Cardiac muscle cell (in vitro differentiated cells and primary cell): ENCODE data around the gene OBP2B. TPM values are rescaled to one million over a fixed set of nuclear protein-coding genes. Genes with fewer than 3 reads are reported as not detected.

Experiments used
- DNase-seq, 2 donors: peaks; one replicate each; pipeline versions ENCODE4 v3.0.0 to v3.0.0-alpha.2; 2010 to 2017; ENCODE audit warnings: low read depth in 1 of 2, low spot score in 1 of 2
- H3K27ac ChIP-seq: fragments of 200-600 bp; sonication (generic); 2 replicates; pipeline ENCODE4 v1.5.1; 2016
- H3K27me3 ChIP-seq: fragments of 200-600 bp; sonication (generic); 2 replicates; pipeline ENCODE4 v1.6.0; 2016; ENCODE audit warnings: control low read depth
- H3K36me3 ChIP-seq: fragments of 200-600 bp; sonication (generic); 2 replicates; pipeline ENCODE4 v1.5.1; 2016; ENCODE audit warnings: control low read depth
- H3K4me1 ChIP-seq: fragments of 200-600 bp; sonication (generic); 2 replicates; pipeline ENCODE4 v1.8.1; 2017; ENCODE audit warnings: low read depth, mild to moderate bottlenecking, mixed run types
- H3K4me3 ChIP-seq: fragments of 200-600 bp; sonication (generic); 2 replicates; pipeline ENCODE4 v1.5.1; 2016; ENCODE audit warnings: mild to moderate bottlenecking
- H3K9me3 ChIP-seq: fragments of 200-600 bp; sonication (generic); 2 replicates; pipeline ENCODE4 v1.5.1; 2017; ENCODE audit warnings: low read depth, mild to moderate bottlenecking, control low read depth
- polyA plus RNA-seq: library from polyadenylated mRNA; unstranded; fragments of >200 nt; fragmentation: Nextera tagmentation; extraction: Ambion mirVana; gene quantifications from 2 replicates; pipeline ENCODE4 v1.2.1, GENCODE V29; 2016
- total RNA-seq: library from RNA; depleted of rRNA; stranded (reverse); fragments of >200 nt; gene quantifications from 2 replicates; pipeline ENCODE4 v1.2.3, GENCODE V29; 2016
- TF ChIP-seq, protein P1 (sequence below): IDR thresholded peaks from 2 replicates; pipeline ENCODE4 v1.5.1; 2012; ENCODE audit warnings: low read depth, mild to moderate bottlenecking, low read length

Gene OBP2B
- total and polyA plus RNA-seq, 2 experiments from 2014 or later: 0.35 TPM; not detected in 1

DNA sequence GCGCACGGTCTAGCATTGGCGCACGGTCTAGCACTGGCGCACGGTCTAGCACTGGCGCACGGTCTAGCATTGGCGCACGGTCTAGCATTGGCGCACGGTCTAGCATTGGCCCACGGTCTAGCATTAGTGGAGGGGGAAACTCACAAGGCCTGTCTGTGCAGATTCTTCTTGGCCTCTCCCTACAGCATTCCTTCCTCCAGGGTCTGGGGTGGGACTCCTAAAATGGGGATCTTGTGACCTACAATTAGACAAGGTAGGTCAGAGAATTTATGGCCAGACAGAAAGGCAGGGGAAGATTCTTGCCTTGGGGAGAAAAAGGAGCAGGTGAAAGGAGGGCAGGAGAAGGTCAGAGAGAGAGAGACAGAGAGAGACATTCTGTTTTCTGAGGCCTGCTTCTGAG is 39.9 kb downstream of the OBP2B start:
- DNase-seq: no peak
- Histone ChIP-seq H3K4me3 (no peak overlapping the region), H3K27me3 (no peaks in the 10 kb centered on the region), H3K27ac (no peak overlapping the region), H3K9me3 (no peaks in the 10 kb centered on the region), H3K4me1 (no peaks in the 10 kb centered on the region), H3K36me3 (no peaks in the 10 kb centered on the region)
- TF ChIP-seq, protein P1, sequence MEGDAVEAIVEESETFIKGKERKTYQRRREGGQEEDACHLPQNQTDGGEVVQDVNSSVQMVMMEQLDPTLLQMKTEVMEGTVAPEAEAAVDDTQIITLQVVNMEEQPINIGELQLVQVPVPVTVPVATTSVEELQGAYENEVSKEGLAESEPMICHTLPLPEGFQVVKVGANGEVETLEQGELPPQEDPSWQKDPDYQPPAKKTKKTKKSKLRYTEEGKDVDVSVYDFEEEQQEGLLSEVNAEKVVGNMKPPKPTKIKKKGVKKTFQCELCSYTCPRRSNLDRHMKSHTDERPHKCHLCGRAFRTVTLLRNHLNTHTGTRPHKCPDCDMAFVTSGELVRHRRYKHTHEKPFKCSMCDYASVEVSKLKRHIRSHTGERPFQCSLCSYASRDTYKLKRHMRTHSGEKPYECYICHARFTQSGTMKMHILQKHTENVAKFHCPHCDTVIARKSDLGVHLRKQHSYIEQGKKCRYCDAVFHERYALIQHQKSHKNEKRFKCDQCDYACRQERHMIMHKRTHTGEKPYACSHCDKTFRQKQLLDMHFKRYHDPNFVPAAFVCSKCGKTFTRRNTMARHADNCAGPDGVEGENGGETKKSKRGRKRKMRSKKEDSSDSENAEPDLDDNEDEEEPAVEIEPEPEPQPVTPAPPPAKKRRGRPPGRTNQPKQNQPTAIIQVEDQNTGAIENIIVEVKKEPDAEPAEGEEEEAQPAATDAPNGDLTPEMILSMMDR: no peak

DNA sequence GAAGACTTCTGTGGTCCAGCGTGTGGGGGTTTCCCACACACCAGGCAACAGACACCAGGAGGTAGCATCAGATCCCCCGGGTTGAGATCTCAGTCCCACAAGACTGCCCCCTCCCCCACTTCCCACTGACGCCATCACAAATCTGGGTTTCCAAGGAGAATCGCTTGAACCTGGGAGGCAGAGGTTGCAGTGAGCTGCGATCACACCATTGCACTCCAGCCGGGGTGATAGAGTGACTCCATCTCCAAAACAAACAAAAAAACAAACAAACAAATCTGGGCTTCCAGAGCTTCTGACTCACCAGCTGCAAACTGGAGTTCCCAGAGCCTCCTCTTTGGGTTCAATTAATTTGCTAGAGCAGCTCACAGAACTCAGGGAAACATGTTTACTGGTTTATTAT is 40.6 kb downstream of the OBP2B start:
- TF ChIP-seq, protein P1: no peak
- Histone ChIP-seq H3K4me1 (no peaks in the 10 kb centered on the region), H3K36me3 (no peaks in the 10 kb centered on the region), H3K27me3 (no peaks in the 10 kb centered on the region), H3K27ac (no peak overlapping the region), H3K9me3 (no peaks in the 10 kb centered on the region), H3K4me3 (no peak overlapping the region)
- DNase-seq: no peak

DNA sequence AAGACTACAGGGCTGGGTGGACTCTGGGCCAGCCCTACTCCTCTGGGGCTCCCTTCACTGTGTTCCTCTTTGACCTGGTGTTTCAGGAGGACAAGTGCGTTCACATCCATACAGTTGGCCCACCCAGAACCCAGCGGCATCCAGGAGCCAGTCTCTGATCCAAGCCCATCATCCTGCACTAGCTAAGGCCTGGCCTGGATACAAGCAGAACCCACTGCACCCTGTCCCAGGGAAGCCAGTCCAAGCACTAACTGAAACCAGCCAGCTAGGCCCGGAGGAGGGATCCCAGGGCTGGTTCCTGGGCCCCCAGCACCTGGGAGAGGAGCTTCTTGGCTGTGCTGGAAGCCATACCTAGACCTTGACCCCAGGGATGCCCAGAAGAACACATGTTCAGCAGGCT is 41.3 kb downstream of the OBP2B start:
- Histone ChIP-seq H3K27ac (no peak overlapping the region), H3K36me3 (no peaks in the 10 kb centered on the region), H3K4me3 (no peak overlapping the region), H3K27me3 (no peaks in the 10 kb centered on the region), H3K4me1 (no peaks in the 10 kb centered on the region), H3K9me3 (no peaks in the 10 kb centered on the region)
- TF ChIP-seq, protein P1: no peak
- DNase-seq: no peak

- no peak overlapping the region for H3K4me3 ChIP-seq
- no peaks in the 10 kb centered on the region for H3K4me1 ChIP-seq
- no peaks in the 10 kb centered on the region for H3K36me3 ChIP-seq
- no peak overlapping the region for H3K27ac ChIP-seq
- no peaks in the 10 kb centered on the region for H3K27me3 ChIP-seq
- no peak for DNase-seq
- H3K9me3 ChIP-seq: no peaks in the 10 kb centered on the region
- TF ChIP-seq, protein P1: no peak
These were observed 41.8 kb downstream of the OBP2B start for GRCh38 chr9:133167096-133167730.

GRCh38 chr9:133166392-133166791 is 42.7 kb downstream of the OBP2B start:
- no peaks in the 10 kb centered on the region for H3K27me3 ChIP-seq
- no peak for DNase-seq
- H3K36me3 ChIP-seq: no peaks in the 10 kb centered on the region
- TF ChIP-seq, protein P1: no peak
- no peak overlapping the region for H3K27ac ChIP-seq
- H3K4me1 ChIP-seq: no peaks in the 10 kb centered on the region
- H3K4me3 ChIP-seq: no peak overlapping the region
- no peaks in the 10 kb centered on the region for H3K9me3 ChIP-seq

DNA sequence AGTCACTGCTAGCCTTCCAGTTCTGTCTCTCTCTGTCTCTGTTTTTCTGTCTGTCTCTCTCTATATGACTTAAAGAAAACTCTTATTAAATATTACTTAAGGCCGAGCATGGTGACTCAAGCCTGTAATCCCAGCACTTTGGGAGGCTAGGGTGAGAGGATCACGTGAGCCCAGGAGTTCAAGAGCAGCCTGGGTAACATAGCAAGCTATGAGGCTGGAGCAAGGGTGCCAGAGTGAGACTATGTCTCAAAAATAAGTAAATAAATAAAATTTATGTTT is 43.7 kb downstream of the OBP2B start:
- Histone ChIP-seq H3K27me3 (no peaks in the 10 kb centered on the region), H3K4me3 (no peak overlapping the region), H3K36me3 (no peaks in the 10 kb centered on the region), H3K27ac (no peak overlapping the region), H3K4me1 (no peaks in the 10 kb centered on the region), H3K9me3 (no peaks in the 10 kb centered on the region)
- no peak for DNase-seq
- TF ChIP-seq, protein P1: no peak
